DND-41 (cell line): ENCODE data around the gene MORN5.

Experiments used
- CTCF ChIP-seq: IDR thresholded peaks from 2 replicates; pipeline ENCODE4 v1.5.1; 2012; ENCODE audit warnings: borderline replicate concordance, low read length, moderate library complexity, mild to moderate bottlenecking; ENCODE audit not compliant: poor library complexity, severe bottlenecking; ENCODE audit errors: extremely low read depth
- EZH2 ChIP-seq: IDR thresholded peaks from 3 replicates; pipeline ENCODE4 v1.6.1; 2012; ENCODE audit warnings: borderline replicate concordance, low read depth, mild to moderate bottlenecking, moderate library complexity, low read length, inconsistent platforms; ENCODE audit not compliant: severe bottlenecking

GRCh38 chr9:122226142-122226757 lies 66.5 kb downstream of the MORN5 start:
- TF ChIP-seq CTCF = no peak
- TF ChIP-seq EZH2 = no peak
